ENCODE measurements around the gene ALDH18A1.

GRCh38 chr10:95618101-95618500 lies 38.4 kb downstream of the ALDH18A1 start:
- TF ChIP-seq CTCF (IDR thresholded peaks at IDR 0.05; ENCODE audit: insufficient read depth, low read length) (no peak), POLR2AphosphoS5 (IDR thresholded peaks at IDR 0.05; ENCODE audit: low read depth) (no peak), GABPA (IDR thresholded peaks at IDR 0.05; ENCODE audit: low read depth) (no peak)

Data from HL-60 (cell line).